ENCODE results near the gene RBPJ. TPM values are rescaled to one million over a fixed set of nuclear protein-coding genes. Genes with fewer than 3 reads are reported as not detected.

The RBPJ gene
- total and polyA plus RNA-seq, 2 of the 8 experiments (the other 6 are each of a cell fraction or from before 2014, with no cell fraction given), result 65.5 to 217 TPM

DNA sequence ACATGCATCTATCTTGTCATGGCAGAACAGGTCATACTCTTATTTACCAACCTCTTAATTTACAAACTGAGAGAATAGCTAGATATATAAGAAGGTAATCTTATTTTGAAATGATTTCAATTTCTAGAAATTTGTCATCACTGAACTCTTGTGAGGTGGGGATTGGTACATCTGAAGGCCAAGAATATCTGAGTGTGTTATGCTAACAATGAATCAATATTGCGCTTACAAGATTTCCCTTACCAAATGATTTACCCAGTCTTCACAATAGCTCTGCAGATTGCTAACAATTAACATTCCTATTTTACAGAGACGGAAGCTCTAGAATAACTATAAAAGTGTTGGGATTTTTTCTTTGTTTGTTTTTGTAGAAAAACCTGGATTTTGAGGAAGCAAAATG, 48.3 kb downstream of the RBPJ start (continued):
- TF ChIP-seq HDAC2 (IDR thresholded peaks at IDR 0.05; ENCODE audit: borderline replicate concordance in 1 of 2, low read depth in 2 of 2, low read length in 2 of 2) (no peak), GABPA (IDR thresholded peaks at IDR 0.05; ENCODE audit: borderline replicate concordance, insufficient read depth, low read length) (no peak), EP300 (IDR thresholded peaks at IDR 0.05; ENCODE audit: borderline replicate concordance in 1 of 2, low read depth in 2 of 2, low read length in 2 of 2) (no peak), CHD2 (IDR thresholded peaks at IDR 0.05; ENCODE audit: low read length) (no peak), YY1 (IDR thresholded peaks at IDR 0.05; ENCODE audit: low read depth, low read length) (no peak), PHF8 (conservative IDR thresholded peaks at IDR 0.05; ENCODE audit: low read depth, low read length) (no peak), GTF2F1 (IDR thresholded peaks at IDR 0.05; ENCODE audit: borderline replicate concordance, low read depth, low read length) (no peak), SAP30 (IDR thresholded peaks at IDR 0.05; ENCODE audit: insufficient read depth, insufficient replicate concordance, low read length) (no peak)
- TF ChIP-seq, protein P1, sequence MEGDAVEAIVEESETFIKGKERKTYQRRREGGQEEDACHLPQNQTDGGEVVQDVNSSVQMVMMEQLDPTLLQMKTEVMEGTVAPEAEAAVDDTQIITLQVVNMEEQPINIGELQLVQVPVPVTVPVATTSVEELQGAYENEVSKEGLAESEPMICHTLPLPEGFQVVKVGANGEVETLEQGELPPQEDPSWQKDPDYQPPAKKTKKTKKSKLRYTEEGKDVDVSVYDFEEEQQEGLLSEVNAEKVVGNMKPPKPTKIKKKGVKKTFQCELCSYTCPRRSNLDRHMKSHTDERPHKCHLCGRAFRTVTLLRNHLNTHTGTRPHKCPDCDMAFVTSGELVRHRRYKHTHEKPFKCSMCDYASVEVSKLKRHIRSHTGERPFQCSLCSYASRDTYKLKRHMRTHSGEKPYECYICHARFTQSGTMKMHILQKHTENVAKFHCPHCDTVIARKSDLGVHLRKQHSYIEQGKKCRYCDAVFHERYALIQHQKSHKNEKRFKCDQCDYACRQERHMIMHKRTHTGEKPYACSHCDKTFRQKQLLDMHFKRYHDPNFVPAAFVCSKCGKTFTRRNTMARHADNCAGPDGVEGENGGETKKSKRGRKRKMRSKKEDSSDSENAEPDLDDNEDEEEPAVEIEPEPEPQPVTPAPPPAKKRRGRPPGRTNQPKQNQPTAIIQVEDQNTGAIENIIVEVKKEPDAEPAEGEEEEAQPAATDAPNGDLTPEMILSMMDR (IDR thresholded peaks at IDR 0.05; ENCODE audit: control extremely low read depth in 1 of 3, insufficient read depth in 1 of 3, low read depth in 1 of 3, low read length in 3 of 3), result no peak

Measured in H1 (cell line).